ENCODE results near the gene ENTPD1. TPM values are rescaled to one million over a fixed set of nuclear protein-coding genes. Genes with fewer than 3 reads are reported as not detected.

ENTPD1 gene
- total RNA-seq, 1 donor from 2014 or later: 0.95 TPM

Other genes starting within 250 kb of the ENTPD1 start
- 5.1 and 6.0 TPM in 2 replicates for gene SORBS1, start 194.8 kb upstream of the ENTPD1 start, total RNA-seq
- 121 and 130 TPM in 2 replicates for gene ALDH18A1, start 99.5 kb upstream of the ENTPD1 start, total RNA-seq
- 43.3 and 44.3 TPM in 2 replicates for gene TCTN3, start 62.2 kb upstream of the ENTPD1 start, total RNA-seq
- gene CC2D2B, start 151.8 kb downstream of the ENTPD1 start, total RNA-seq: 0.18 and 0.60 TPM in 2 replicates